Measurements from ENCODE around the gene MAP4K3. TPM values are rescaled to one million over a fixed set of nuclear protein-coding genes. Genes with fewer than 3 reads are reported as not detected.

The MAP4K3 gene
- total and polyA plus RNA-seq, 2 of the 8 experiments (the other 6 are each of a cell fraction or from before 2014, with no cell fraction given), result 11.4 to 63.0 TPM

DNA sequence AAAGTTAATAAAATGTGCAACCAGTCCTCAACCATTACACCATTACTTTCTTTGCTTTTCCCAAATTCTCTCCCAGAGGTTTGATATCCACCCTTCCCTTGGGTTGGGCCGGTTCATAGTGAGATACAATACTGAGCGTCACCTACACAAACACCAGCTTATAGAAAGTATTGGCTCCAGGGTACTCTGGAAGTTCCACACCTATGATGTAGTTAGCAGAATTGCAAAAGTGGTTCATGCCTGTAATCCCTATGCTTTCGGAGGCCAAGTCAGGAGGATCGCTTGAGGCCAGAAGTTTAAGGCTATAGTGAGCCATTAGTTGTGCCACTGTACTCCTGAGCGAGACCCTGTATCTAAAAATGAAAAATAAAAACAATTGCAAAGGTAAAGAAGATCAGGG is 15.3 kb upstream of the MAP4K3 start:
- no peaks in the 10 kb centered on the region for H3K36me3 ChIP-seq (ENCODE audit: control insufficient read depth in 2 of 4, insufficient read depth in 4 of 4, low read length in 3 of 4)
- H3K23me2 ChIP-seq (ENCODE audit: low read depth, low read length), result no peaks in the 10 kb centered on the region; the same call in 1 of the 2 replicates
- no peak overlapping the region for H4K5ac ChIP-seq (ENCODE audit: insufficient read length, low read depth, low read length)
- H3K4ac ChIP-seq (replicated peaks; ENCODE audit: insufficient read length, low read depth, low read length), result no peak overlapping the region
- H2AK5ac ChIP-seq (ENCODE audit: low read depth, low read length), result no peak overlapping the region
- TF ChIP-seq SP2 (IDR thresholded peaks at IDR 0.05; ENCODE audit: low read length) (no peak), GABPA (IDR thresholded peaks at IDR 0.05; ENCODE audit: borderline replicate concordance, insufficient read depth, low read length) (no peak), KDM1A (IDR thresholded peaks at IDR 0.05; ENCODE audit: borderline replicate concordance, low read length) (no peak), JUND (IDR thresholded peaks at IDR 0.05; ENCODE audit: low read length) (no peak), POLR2AphosphoS5 (IDR thresholded peaks at IDR 0.05; ENCODE audit: low read depth, low read length) (no peak), EP300 (IDR thresholded peaks at IDR 0.05; ENCODE audit: borderline replicate concordance in 1 of 2, low read depth in 2 of 2, low read length in 2 of 2) (no peak), POU5F1 (IDR thresholded peaks at IDR 0.05; ENCODE audit: low read depth, low read length) (no peak), PHF8 (conservative IDR thresholded peaks at IDR 0.05; ENCODE audit: low read depth, low read length) (no peak), ASH2L (IDR thresholded peaks at IDR 0.05; ENCODE audit: low read length) (no peak), MAX (IDR thresholded peaks at IDR 0.05) (no peak), POLR2A (IDR thresholded peaks at IDR 0.05; ENCODE audit: control extremely low read depth in 1 of 2, low read depth in 2 of 2, low read length in 2 of 2) (no peak), TAF7 (optimal IDR thresholded peaks at IDR 0.05; ENCODE audit: borderline replicate concordance, low read depth, low read length) (no peak)
- no peaks in the 10 kb centered on the region for H4K20me1 ChIP-seq (replicated peaks in 1 of 2; ENCODE audit: control insufficient read depth in 1 of 2, insufficient read depth in 2 of 2, low read length in 2 of 2)
- no peaks in the 10 kb centered on the region for H3K79me1 ChIP-seq (ENCODE audit: low read depth, low read length)
- H3K27ac ChIP-seq (ENCODE audit: low read depth, low read length), result no peak overlapping the region
- no peak overlapping the region for H2BK15ac ChIP-seq (ENCODE audit: low read length)
- no peak overlapping the region for H3K14ac ChIP-seq (ENCODE audit: insufficient read length)
- H3K27me3 ChIP-seq (replicated peaks in 1 of 4; ENCODE audit: control insufficient read depth in 3 of 4, extremely low read depth in 1 of 4, insufficient read depth in 3 of 4, low read length in 3 of 4), result no peaks in the 10 kb centered on the region
- no peak overlapping the region for H3K18ac ChIP-seq (ENCODE audit: extremely low read depth, low read length)
- H3K4me3 ChIP-seq (ENCODE audit: extremely low read depth in 1 of 4, insufficient read depth in 2 of 4, low read depth in 3 of 4, low read length in 4 of 4), result no peak overlapping the region
- WGBS, 2 experiments (ENCODE audit: extremely low coverage in 1 of 2, insufficient coverage in 1 of 2, insufficient read length in 1 of 2, insufficient replicate concordance in 2 of 2, low coverage in 1 of 2, low lambda C conversion rate in 2 of 2, missing lambda C conversion rate in 1 of 2), result 95% methylated on average over 5 of the region's 5 CpGs; no CpG with 5 or more reads in 1 of the 2 experiments
- no peak overlapping the region for H2BK12ac ChIP-seq (ENCODE audit: low read depth, low read length)
- no peaks in the 10 kb centered on the region; a peak in 1 of 4 replicates for H3K9me3 ChIP-seq (ENCODE audit: insufficient read depth in 2 of 2, low read depth in 1 of 2, low read length in 1 of 2)
- no peak overlapping the region for H2BK5ac ChIP-seq (ENCODE audit: low read depth, low read length)
- H3K56ac ChIP-seq (replicated peaks; ENCODE audit: insufficient read length, low read depth, low read length), result no peak overlapping the region
- H2AFZ ChIP-seq (ENCODE audit: low read length), result no peak overlapping the region
- POLR2A ChIA-PET (ENCODE audit: partially characterized antibody), result interaction anchor here (1.3 kb wide), 1 partner anchor 112 kb away, joined by 3 read pairs; no protein-coding TSS in a partner anchor
- no peaks in the 10 kb centered on the region for H3K4me1 ChIP-seq (replicated peaks in 1 of 4; ENCODE audit: control insufficient read depth in 3 of 4, insufficient read depth in 4 of 4, low read length in 3 of 4)
- H2BK20ac ChIP-seq (ENCODE audit: low read length), result no peak overlapping the region
- CTCF ChIA-PET (ENCODE audit: partially characterized antibody), result no interaction called here
- H3K23ac ChIP-seq (ENCODE audit: insufficient read length), result no peak overlapping the region
- DNase-seq (ENCODE audit: low read depth in 1 of 2, low spot score in 2 of 2) (no peak), FAIRE-seq (no peak)
- no peak overlapping the region for H4K8ac ChIP-seq (ENCODE audit: extremely low read depth, insufficient read depth, low read length)
- H3K9ac ChIP-seq (replicated peaks in 1 of 4; ENCODE audit: extremely low read depth in 1 of 4, low read depth in 3 of 4, low read length in 3 of 4), result no peak overlapping the region
- H2BK120ac ChIP-seq (replicated peaks; ENCODE audit: low read depth, low read length), result no peak overlapping the region
- H3K79me2 ChIP-seq (ENCODE audit: control insufficient read depth in 1 of 2, insufficient read depth in 2 of 2, low read length in 2 of 2), result no peaks in the 10 kb centered on the region
- no peak overlapping the region for H4K91ac ChIP-seq (replicated peaks; ENCODE audit: insufficient read length, low read length)
- no peak overlapping the region for H3K4me2 ChIP-seq (ENCODE audit: insufficient read depth in 1 of 2, low read depth in 2 of 2, low read length in 2 of 2)
